NT2/D1 (cell line): ENCODE data around the gene SDF2.

Experiments
- SUZ12 ChIP-seq: IDR thresholded peaks from 2 replicates; pipeline ENCODE4 v1.6.1; 2011; ENCODE audit not compliant: insufficient read length, insufficient read depth; ENCODE audit errors: extremely low read depth
- ZNF274 ChIP-seq: IDR thresholded peaks from 2 replicates; pipeline ENCODE4 v1.6.1; 2011; ENCODE audit warnings: mild to moderate bottlenecking, low read depth, low read length

GRCh38 chr17:28624148-28624547 is 37.6 kb downstream of the SDF2 start:
- TF ChIP-seq SUZ12 (no peak), ZNF274 (no peak)
